HG03097 (cell line): ENCODE data around the gene CTNND2.

Source experiments
- ATAC-seq: cut with Tn5 transposase; IDR thresholded peaks from one replicate; pipeline ENCODE4 v1.9.1; 2021; ENCODE audit not compliant: unreplicated experiment, low FRiP score

CTNND2 gene

DNA sequence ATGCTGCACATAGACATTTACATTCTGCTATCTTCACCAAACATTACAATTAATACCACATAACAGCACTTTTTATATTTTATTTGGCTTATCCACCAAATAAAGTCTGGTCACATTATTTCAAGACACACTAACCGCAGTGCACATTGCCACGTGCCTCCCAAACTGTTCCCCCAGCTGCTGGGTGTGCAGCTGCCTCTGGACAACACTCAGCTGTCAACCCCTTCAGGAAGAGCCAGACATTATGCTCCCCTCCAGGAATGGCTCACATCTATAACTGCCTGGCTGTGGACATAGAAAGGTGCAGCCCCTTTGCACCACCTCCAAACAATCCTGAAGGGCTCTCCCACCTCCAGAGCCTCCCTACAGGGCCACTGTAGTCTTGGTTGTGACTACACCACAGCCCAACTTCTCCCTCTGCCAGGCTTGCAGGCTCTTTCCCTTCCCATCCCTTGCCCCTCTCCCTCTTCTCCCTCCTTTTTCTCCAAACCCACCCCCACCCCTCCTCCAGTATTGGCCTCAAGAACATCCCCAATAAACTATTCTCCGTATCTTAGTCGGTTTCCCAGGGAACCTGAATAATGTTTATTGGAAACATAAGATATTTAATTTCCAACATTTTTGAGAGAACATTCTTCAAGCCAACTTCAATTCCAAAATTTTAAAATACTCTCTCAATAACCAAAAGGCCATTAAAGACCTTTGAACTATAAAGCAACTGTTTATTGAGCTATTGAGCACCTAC lies 372.3 kb downstream of the CTNND2 start:
- ATAC-seq = no peak

DNA sequence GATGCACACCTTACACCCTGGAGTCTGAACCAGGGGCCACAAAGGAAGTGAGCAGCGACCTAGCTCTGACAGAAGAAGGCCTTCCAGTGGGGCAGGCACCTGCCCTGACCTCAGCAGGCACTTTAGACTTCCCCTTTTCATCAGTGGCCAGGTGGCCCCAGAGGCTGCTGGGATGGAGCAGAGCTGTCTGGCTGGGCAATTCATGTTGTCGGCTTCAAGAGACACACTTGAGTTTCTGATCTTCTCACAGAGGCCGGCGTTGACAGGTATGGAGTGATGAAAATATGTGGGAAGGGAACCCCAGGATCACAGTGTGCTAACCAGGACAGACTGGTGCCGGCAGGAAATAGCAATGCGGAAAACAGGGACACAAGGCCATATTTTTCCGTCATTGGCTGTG lies 375.5 kb downstream of the CTNND2 start:
- ATAC-seq = no peak

DNA sequence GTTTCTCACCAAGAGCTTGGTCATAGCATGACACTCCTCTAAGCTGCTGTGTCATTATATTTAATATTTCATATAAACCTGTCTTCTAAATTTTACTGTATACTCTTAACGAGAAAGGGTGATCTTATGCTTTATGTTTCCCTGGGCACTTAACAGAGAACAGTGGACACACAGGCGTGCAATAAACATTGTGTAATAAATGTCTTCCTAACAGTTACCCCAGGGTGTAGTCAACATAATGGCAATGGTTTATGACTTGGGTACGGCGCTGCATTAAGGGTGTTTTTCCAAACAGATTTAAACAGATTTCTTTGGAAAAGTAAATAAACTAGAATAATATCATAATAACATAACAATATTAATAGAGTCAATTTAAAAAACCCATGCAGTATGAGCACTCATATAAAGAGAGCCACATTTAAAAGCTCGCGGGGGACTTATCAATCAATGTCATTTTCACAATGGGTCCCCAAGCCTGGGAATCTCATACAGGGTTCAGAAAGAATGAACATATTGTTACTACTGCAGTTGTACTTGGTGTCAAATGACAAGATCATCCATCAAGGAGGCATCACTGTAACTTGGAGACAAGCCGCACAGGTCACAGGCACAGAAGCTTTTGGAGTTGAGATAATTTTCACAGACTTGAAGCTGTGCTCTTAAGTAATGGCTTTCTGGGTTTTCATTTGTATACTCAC lies 376.4 kb downstream of the CTNND2 start:
- no peak for ATAC-seq

DNA sequence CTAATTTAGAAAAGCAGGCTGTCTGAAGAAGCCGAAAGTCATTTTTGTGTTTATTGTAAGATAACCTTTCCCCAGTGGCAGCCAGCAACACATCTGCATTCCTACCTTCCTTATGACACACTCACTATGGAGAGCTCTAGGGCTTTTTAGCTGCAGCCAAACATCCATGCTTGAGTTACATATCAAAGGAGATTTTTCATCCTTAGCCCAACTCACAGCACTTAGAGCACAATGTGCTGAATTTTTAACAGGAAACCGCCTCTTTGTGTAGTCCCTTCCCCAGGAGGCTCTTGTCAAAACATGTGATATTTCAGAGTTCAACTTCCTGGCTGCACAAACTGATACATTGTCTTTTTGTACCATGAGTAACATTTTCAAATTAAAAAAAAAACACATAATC lies 379.2 kb downstream of the CTNND2 start:
- no peak for ATAC-seq

DNA sequence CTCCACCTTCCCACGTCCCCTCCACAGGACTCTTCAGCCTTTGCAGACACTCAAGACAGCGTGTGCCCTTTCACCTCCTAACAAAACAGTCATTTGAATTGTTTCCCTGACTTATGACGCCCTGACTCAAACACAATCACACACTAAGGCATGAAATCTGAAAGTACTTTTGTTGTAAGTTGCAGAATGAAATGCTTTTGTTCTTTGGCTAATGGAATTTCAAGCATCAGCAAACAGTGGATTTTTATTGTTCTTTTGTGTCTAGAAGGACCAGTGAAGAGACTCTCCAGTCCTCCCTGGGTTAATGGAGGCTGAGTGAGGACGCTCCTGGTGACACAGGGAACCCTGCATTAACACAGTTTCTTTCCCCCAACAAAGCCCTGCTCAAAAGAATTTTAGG lies 380.1 kb downstream of the CTNND2 start:
- no peak for ATAC-seq

DNA sequence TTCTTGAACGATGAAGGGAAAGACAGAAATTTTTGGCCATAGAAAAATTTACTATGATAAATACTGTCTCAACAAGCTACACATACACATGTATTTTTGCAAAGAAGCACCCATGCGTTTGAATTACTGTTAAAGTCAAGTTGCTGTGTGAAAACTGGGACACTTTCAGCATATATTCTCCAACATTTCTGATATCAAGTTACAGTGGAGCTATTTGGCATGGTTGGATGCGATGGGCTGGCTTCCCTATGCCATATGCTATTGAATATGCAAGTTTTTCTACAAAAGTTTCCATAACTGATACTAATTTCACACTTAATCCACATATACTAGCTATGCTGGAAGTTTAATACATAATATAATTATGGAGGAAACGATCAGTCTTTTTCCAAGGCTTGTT lies 381.4 kb downstream of the CTNND2 start:
- no peak for ATAC-seq

DNA sequence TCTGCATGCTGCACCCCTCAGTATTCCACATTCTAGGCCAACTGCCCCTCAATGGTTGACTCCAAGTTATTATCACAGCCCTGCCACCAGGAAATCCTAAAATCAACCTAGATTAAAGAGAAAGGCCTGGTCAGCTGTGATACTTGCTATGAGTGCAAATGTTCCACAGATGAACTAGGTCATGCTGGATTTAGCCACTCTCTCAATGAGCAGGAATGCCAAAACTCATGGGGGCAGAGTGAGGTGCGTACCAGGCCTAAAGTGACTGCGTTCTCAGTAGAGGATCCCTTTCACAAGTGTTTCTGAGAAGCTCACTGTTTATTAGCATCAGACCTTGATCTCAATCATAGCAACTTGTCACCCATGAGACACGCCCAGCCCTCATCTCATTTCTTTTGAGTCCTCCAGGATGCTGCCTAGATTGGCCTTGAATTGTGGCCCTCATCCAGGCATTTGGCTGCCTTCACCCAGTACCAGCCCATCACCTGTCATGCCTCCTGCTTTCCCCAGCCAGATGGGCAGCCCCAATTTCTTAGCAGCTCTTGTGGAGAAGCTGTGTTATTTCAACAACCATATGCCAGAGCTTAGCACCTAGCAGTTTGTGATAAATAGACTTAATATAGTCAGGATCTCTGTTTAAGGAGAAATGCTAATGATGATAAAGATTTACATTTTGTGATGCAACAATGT lies 383.9 kb downstream of the CTNND2 start:
- ATAC-seq = no peak

DNA sequence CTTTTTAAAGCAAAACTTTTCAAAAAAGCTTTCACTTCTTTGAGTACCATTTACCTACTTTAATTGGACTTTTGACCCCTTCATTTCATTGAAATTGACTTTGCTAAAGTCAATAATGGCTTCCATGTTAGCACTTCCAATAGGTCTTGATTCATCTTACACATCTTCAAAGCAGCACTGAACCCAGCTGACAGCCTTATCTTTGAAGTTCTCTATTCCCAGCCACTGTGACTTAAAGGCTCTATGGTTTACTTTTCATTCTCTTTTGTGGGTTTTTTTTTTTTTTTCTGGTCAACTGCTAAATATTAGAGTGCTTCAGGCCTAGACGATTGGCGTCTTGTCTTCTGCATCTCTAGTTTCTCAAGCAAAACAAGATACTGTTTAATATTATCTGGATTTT lies 385.0 kb downstream of the CTNND2 start:
- ATAC-seq = no peak

DNA sequence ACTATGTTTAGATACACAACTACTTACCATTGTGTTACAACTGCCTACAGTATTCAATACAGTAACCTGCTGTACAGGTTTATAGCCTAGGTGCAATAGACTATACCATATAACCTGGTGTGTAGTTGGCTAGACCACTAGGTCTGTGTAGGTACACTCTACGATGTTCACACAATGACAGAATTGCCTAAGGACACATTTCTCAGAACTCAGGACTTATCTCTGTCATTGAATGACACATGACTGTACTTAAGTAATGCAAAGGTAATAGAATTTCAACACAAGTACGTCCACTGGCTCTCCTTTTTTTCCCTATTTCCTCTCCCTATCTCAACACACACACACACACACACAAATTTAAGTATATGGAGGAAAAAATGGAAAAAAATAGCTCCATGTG lies 385.6 kb downstream of the CTNND2 start:
- no peak for ATAC-seq

DNA sequence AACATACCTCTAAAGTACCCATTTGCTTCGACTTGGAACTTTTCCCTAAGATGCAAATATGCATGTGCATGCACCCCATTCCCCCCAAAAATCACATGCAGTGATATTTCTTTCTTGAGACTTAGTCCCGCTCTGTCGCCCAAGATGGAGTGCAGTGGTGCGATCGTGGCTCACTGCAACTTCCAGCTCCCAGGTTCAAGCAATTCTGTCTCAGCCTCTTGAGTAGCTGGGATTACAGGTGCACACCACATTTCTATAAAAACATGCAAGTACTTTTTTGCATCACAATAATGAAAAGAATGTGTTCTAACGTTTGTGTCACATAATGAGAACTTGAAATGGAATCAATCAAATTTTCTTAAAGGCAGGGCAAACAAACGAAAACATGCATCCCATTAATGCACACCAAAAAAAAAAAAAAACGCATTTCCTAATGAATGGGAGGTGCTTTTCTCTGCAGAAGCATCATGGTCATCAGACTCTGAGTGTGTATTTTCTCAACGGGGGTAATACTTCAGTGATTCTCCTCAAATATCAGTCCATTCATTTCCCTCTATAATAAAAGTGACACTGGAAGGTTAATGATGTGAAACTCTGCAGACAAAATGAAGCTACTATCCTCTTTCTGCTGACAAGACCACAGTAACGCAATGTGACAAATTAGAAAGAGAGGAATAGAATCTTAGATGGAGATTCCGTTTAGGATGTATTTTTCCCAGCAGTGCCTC lies 389.4 kb downstream of the CTNND2 start:
- ATAC-seq = no peak

DNA sequence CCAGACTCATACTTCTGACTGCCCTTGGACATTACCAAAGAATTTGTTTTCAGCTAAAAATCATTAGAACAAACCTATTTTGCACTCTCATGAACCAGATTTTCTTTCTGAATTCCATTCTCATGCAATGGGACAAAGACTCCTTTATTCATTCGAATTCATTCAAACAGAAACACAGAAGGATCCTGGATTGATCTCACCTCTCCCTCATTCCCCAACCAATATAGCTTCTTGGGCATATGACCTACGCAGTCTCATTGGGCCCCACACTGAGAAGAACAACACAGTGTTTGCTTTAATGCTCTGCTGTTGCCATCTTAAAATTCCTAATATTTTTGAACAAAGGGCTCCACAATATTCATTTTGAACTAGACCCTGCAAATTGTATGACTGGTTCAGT lies 392.4 kb downstream of the CTNND2 start:
- ATAC-seq = no peak

DNA sequence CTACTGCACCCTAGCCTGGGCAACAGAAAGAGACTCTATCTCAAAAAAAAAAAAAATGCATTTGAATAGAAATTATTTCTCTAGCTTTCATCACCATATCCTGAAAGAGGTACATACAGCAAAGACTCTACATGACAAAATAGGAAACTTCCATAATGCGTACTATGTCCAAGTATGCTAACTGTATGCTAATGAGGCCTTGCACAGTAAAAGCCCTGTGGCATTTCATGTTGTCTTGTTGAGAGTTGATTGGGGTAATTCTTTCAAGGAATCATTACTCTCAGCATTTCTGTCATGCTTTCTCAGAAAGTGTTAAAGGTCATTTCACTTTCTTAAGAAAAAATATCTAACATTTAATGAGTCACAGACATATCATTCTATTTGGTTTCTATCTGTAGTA lies 393.4 kb downstream of the CTNND2 start:
- ATAC-seq = no peak

DNA sequence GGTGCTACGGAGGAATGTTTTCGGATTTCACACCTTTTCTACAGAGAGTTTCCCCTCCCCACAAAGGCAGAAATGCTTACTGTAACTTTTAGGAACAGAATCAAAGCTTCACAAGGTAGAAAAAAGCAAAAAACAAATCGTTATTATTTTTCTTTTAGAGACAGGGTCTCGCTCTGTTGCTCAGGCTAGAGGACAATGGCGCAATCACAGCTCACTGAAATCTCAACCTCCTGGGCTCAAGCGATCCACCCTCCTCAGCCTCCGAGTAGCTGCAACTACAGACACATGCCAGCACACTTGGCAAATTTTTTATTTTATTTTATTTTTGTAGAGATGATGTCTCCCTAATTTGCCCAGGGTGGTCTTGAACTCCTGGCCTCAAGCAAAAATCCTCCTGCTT lies 394.5 kb downstream of the CTNND2 start:
- no peak for ATAC-seq

DNA sequence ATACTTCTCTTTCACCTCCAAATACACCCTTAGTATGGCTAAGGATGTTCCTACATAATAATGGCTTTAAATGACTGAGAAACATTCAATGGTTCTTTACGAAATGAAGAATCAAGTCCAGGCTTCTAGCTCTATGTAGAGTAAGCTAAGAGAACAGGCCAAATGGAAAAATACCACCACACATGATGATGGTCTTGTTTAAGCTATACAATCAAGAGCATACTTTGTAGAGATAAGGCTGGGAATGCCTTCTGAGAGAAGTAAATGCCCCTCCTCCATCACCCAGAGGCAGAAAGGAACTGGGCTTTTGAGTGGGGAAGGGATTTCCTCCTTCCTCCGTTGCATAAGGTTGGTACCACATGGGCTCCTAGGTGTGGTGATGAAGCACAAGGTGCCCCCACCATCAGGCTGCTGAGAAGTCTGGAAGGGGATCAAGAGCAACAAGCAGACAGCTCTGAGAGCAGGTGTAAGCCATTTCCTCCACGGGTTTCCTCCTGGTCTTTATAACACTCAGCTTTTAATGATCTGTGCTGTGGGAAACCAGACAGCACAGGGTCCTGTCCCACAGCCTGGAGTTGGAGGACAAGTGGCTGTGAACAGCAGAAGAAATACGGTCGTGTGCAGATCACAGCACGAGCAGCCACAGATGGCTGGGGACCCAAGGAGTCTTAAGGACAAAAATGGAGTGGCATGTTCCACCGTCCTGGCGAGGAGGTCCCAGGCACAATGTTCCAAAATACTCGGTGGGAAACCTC lies 396.9 kb downstream of the CTNND2 start:
- no peak for ATAC-seq

DNA sequence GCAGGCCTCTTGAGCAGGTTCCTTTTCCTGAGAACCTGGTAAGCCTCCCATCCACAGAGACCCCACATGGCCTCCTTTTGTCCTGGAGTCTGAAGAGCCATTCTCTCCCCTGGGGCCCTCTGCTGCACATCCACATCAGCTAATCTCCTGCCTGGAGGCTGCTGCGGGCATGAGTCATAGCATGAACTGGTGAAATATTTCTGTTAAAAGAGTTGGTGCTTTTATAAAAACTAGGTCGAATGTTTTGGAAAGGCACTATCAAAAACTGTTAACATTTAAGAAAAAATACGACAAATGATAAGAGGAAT lies 399.4 kb downstream of the CTNND2 start:
- ATAC-seq = no peak

DNA sequence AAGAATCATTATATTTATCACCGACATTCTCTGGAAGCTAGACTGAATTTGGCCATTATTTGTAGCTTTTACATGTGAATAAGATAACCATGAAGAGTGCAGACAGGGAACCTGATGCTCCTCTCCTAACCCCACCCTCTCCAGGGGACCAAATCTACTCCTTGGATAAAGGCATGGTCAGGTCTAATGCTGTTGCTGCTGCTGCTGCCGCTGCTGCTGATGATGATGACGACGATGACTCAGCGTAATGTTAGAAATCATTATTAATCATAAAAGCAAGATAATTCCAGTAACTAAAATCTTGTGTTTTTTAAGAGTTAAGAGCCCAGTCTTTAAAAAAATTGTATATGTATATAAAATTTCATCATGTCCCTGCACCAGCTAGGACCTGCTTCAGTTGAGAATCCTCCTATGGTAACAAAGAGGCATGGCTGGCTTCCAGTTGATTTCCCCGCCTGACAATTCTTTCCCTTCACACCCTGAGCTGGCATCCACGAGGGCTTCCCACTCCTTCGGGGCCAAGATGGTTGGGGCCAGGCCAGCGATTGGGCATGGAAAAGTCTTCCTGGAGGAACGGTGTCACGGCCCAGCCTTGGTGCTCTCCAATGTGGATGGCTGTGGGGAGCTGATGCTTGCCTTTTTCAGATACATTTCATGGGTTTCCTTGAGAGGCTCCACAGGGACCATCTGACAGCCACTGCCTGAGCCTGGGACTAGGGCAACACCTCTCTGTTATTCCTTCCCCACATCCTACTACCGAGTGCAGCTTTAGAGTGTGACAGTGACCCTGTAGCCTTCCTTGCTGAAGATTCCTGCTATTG lies 400.0 kb downstream of the CTNND2 start:
- ATAC-seq = no peak

DNA sequence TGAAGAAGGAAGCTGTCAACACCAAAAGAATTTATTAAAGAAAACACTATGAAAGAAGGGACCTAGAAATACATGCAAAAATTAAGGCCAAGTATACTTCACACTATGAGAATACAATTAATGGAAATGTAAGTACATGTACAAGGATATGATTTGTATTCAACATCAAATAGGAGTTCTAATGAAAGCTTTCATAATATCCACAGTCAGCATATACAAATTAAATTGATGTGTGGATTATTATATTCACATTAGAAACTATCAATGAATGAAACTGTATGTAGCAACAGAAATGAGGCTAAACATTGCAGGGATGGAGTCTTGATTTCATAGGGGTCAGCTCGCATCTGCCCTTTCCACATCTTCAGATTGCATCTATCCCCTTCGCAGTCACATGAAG lies 401.5 kb downstream of the CTNND2 start:
- no peak for ATAC-seq

DNA sequence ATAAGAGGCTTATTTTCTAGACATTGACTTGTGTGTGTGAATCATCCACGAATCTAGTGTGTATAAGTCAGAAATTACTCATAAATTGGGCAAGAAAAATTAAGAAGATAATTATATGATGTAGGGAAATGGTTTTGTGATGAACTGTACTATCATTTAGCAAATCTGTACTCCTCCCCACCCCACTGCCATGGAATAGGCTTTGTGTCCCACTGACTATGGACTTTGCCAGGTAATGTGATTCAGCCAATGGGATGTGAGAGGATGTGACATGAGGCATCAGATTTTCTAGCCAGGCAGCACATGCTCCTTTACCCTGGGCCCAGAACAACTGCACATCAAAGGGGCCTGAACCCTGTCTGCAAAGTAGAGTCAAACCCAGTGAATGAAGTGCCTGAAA lies 406.6 kb downstream of the CTNND2 start:
- ATAC-seq = no peak

DNA sequence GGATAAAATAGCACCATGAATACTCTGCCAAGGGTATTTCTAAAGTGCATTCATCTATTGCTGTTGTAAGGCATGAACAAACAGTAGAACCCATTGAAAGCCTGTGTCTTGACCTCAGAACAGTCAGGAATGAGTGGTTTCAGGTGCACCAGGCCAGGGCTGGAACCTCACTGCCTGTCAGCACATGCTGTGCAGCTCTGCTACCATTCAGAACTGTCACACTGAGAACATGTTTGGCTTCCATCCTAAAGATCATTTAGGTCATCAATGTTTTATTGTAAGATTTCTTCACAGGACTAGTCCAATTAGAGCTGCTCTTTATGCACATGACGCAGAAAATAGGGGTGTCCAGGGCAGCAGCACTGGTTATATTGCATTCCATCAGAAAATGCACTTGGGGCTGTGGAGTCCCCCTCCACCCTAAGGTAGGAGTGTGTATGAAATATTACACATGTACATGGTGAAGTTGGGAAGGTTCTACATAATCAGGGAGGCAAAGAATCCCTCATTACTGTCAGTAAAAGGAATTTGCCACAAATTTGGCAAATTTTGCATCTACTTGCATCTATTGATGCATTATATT lies 408.0 kb downstream of the CTNND2 start:
- ATAC-seq = no peak
